ENCODE data around the gene REV1.
A peak's percentile ranks its signal among the peaks of the same experiment; 100 is the strongest.

REV1 gene

GRCh38 chr2:99414566-99414965, 75.3 kb downstream of the REV1 start:
- Mint-ChIP-seq H3K27ac (peak overlapping the region; percentile 7), H3K27me3 (no peaks in the 10 kb centered on the region)

GRCh38 chr2:99410276-99410675, 79.5 kb downstream of the REV1 start:
- Mint-ChIP-seq H3K9me3 (no peaks in the 10 kb centered on the region), H3K27ac (no peak overlapping the region), H3K36me3 (ENCODE audit: low read depth) (peaks cover 61% of the 10 kb centered on the region), H3K4me1 (ENCODE audit: low read depth) (peaks cover 7% of the 10 kb centered on the region), H3K27me3 (no peaks in the 10 kb centered on the region), H3K4me3 (no peak overlapping the region)

More at GRCh38 chr2:99414566-99414965, 75.3 kb downstream of the REV1 start:
- H3K4me1 Mint-ChIP-seq (ENCODE audit: low read depth), result no peaks in the 10 kb centered on the region
- no peak overlapping the region for H3K4me3 Mint-ChIP-seq
- peaks cover 66% of the 10 kb centered on the region for H3K36me3 Mint-ChIP-seq (ENCODE audit: low read depth)
- no peaks in the 10 kb centered on the region for H3K9me3 Mint-ChIP-seq

GRCh38 chr2:99406137-99406536, 83.7 kb downstream of the REV1 start:
- no peaks in the 10 kb centered on the region for H3K9me3 Mint-ChIP-seq
- no peak overlapping the region for H3K27ac Mint-ChIP-seq
- H3K4me1 Mint-ChIP-seq (ENCODE audit: low read depth), result peaks cover 23% of the 10 kb centered on the region
- no peak overlapping the region for H3K4me3 Mint-ChIP-seq
- H3K36me3 Mint-ChIP-seq (ENCODE audit: low read depth), result peaks cover 68% of the 10 kb centered on the region
- H3K27me3 Mint-ChIP-seq, result no peaks in the 10 kb centered on the region

GRCh38 chr2:99404797-99405669, 84.8 kb downstream of the REV1 start:
- Mint-ChIP-seq H3K36me3 (ENCODE audit: low read depth) (peaks cover 66% of the 10 kb centered on the region), H3K4me1 (ENCODE audit: low read depth) (peaks cover 23% of the 10 kb centered on the region), H3K27ac (peak overlapping the region; percentile 83), H3K27me3 (no peaks in the 10 kb centered on the region), H3K4me3 (no peak overlapping the region), H3K9me3 (no peaks in the 10 kb centered on the region)

- H3K4me3 Mint-ChIP-seq, result no peak overlapping the region
- peaks cover 23% of the 10 kb centered on the region for H3K4me1 Mint-ChIP-seq (ENCODE audit: low read depth)
- H3K27ac Mint-ChIP-seq, result peak overlapping the region; percentile 83
- no peaks in the 10 kb centered on the region for H3K27me3 Mint-ChIP-seq
- no peaks in the 10 kb centered on the region for H3K9me3 Mint-ChIP-seq
- peaks cover 70% of the 10 kb centered on the region for H3K36me3 Mint-ChIP-seq (ENCODE audit: low read depth)
Observed at GRCh38 chr2:99404039-99404796, 85.6 kb downstream of the REV1 start.

- Mint-ChIP-seq H3K36me3 (ENCODE audit: low read depth) (peaks cover 76% of the 10 kb centered on the region), H3K4me3 (no peak overlapping the region), H3K27me3 (no peaks in the 10 kb centered on the region), H3K27ac (peak overlapping the region; percentile 83), H3K9me3 (no peaks in the 10 kb centered on the region), H3K4me1 (ENCODE audit: low read depth) (peaks cover 23% of the 10 kb centered on the region)
Observed at GRCh38 chr2:99403524-99403923, 86.3 kb downstream of the REV1 start.

GRCh38 chr2:99403084-99403483, 86.7 kb downstream of the REV1 start:
- peaks cover 25% of the 10 kb centered on the region for H3K4me1 Mint-ChIP-seq (ENCODE audit: low read depth)
- no peaks in the 10 kb centered on the region for H3K9me3 Mint-ChIP-seq
- H3K36me3 Mint-ChIP-seq (ENCODE audit: low read depth), result peaks cover 79% of the 10 kb centered on the region
- H3K27me3 Mint-ChIP-seq, result no peaks in the 10 kb centered on the region
- H3K27ac Mint-ChIP-seq, result peak overlapping the region; percentile 83
- no peak overlapping the region for H3K4me3 Mint-ChIP-seq

GRCh38 chr2:99401841-99402240, 88.0 kb downstream of the REV1 start:
- H3K27ac Mint-ChIP-seq, result no peak overlapping the region
- no peaks in the 10 kb centered on the region for H3K27me3 Mint-ChIP-seq
- no peak overlapping the region for H3K4me3 Mint-ChIP-seq
- peaks cover 18% of the 10 kb centered on the region for H3K4me1 Mint-ChIP-seq (ENCODE audit: low read depth)
- peaks cover 82% of the 10 kb centered on the region for H3K36me3 Mint-ChIP-seq (ENCODE audit: low read depth)
- H3K9me3 Mint-ChIP-seq, result no peaks in the 10 kb centered on the region

- no peaks in the 10 kb centered on the region for H3K27me3 Mint-ChIP-seq
- no peaks in the 10 kb centered on the region for H3K9me3 Mint-ChIP-seq
- peak overlapping the region; percentile 45 for H3K27ac Mint-ChIP-seq
- peaks cover 18% of the 10 kb centered on the region for H3K4me1 Mint-ChIP-seq (ENCODE audit: low read depth)
- H3K36me3 Mint-ChIP-seq (ENCODE audit: low read depth), result peaks cover 86% of the 10 kb centered on the region
- no peak overlapping the region for H3K4me3 Mint-ChIP-seq
Observed at GRCh38 chr2:99399795-99400194, 90.0 kb downstream of the REV1 start.

GRCh38 chr2:99399063-99399462, 90.8 kb downstream of the REV1 start:
- Mint-ChIP-seq H3K27me3 (no peaks in the 10 kb centered on the region), H3K27ac (no peak overlapping the region), H3K4me1 (ENCODE audit: low read depth) (peaks cover 13% of the 10 kb centered on the region), H3K36me3 (ENCODE audit: low read depth) (peaks cover 86% of the 10 kb centered on the region), H3K9me3 (no peaks in the 10 kb centered on the region), H3K4me3 (no peak overlapping the region)

- peak overlapping the region; percentile 28 for H3K27ac Mint-ChIP-seq
- H3K9me3 Mint-ChIP-seq, result no peaks in the 10 kb centered on the region
- no peak overlapping the region for H3K4me3 Mint-ChIP-seq
- H3K36me3 Mint-ChIP-seq (ENCODE audit: low read depth), result peaks cover 85% of the 10 kb centered on the region
- peaks cover 7% of the 10 kb centered on the region for H3K4me1 Mint-ChIP-seq (ENCODE audit: low read depth)
- H3K27me3 Mint-ChIP-seq, result no peaks in the 10 kb centered on the region
Observed at GRCh38 chr2:99398303-99398702, 91.5 kb downstream of the REV1 start.

GRCh38 chr2:99397266-99397920, 92.4 kb downstream of the REV1 start:
- Mint-ChIP-seq H3K4me1 (ENCODE audit: low read depth) (peaks cover 2% of the 10 kb centered on the region), H3K9me3 (no peaks in the 10 kb centered on the region), H3K27me3 (no peaks in the 10 kb centered on the region), H3K4me3 (no peak overlapping the region), H3K36me3 (ENCODE audit: low read depth) (peaks cover 81% of the 10 kb centered on the region), H3K27ac (peak overlapping the region; percentile 70)

- Mint-ChIP-seq H3K27me3 (no peaks in the 10 kb centered on the region), H3K27ac (peak overlapping the region; percentile 32), H3K36me3 (ENCODE audit: low read depth) (peaks cover 84% of the 10 kb centered on the region), H3K4me3 (no peak overlapping the region), H3K9me3 (no peaks in the 10 kb centered on the region), H3K4me1 (ENCODE audit: low read depth) (peaks cover 2% of the 10 kb centered on the region)
Observed at GRCh38 chr2:99395589-99396130, 94.2 kb downstream of the REV1 start.

GRCh38 chr2:99389946-99390345, 99.9 kb downstream of the REV1 start:
- Mint-ChIP-seq H3K27me3 (no peaks in the 10 kb centered on the region), H3K27ac (no peak overlapping the region), H3K36me3 (ENCODE audit: low read depth) (peaks cover 67% of the 10 kb centered on the region), H3K4me1 (ENCODE audit: low read depth) (no peaks in the 10 kb centered on the region), H3K4me3 (no peak overlapping the region), H3K9me3 (no peaks in the 10 kb centered on the region)

- no peak overlapping the region for H3K4me3 Mint-ChIP-seq
- H3K9me3 Mint-ChIP-seq, result no peaks in the 10 kb centered on the region
- H3K4me1 Mint-ChIP-seq (ENCODE audit: low read depth), result no peaks in the 10 kb centered on the region
- no peaks in the 10 kb centered on the region for H3K27me3 Mint-ChIP-seq
- H3K36me3 Mint-ChIP-seq (ENCODE audit: low read depth), result peaks cover 66% of the 10 kb centered on the region
- H3K27ac Mint-ChIP-seq, result no peak overlapping the region
Observed at GRCh38 chr2:99389371-99389770, 100.4 kb downstream of the REV1 start.

All from stimulated activated naive CD8-positive, alpha-beta T cell treated with anti-CD3 and anti-CD28 coated beads, Interleukin-15, Interleukin-2, amounts not matched to agents 100 ng/mL and 50 ng/mL, for 24 hours (primary cell).